ENCODE results near the gene NDNF.

GRCh38 chr4:121026034-121026433 lies 46.3 kb downstream of the NDNF start:
- no peak for TF ChIP-seq CTCF (IDR thresholded peaks at IDR 0.05; ENCODE audit: insufficient read depth, low read depth, low read length)
- TF ChIP-seq EZH2 (IDR thresholded peaks at IDR 0.05; ENCODE audit: insufficient read depth, low read length) = no peak
